HUES48 (cell line): Measurements from ENCODE around the gene EFCAB3.
"Not testable (repeated sequence)": the region's sequence is repeated elsewhere in the genome, so short reads cannot be mapped to it uniquely, and the experiment has no call there.

Experiments
- H3K27ac ChIP-seq: one replicate; pipeline ENCODE4 v1.7.0; 2013; ENCODE audit warnings: low read depth, low read length, inconsistent platforms
- H3K27me3 ChIP-seq: 2 replicates; pipeline ENCODE4 v1.6.1; 2013; ENCODE audit warnings: mild to moderate bottlenecking, low read length; ENCODE audit not compliant: control insufficient read depth, insufficient read depth
- H3K36me3 ChIP-seq: 2 replicates; pipeline ENCODE4 v1.6.1; 2013; ENCODE audit warnings: low read length; ENCODE audit not compliant: control insufficient read depth, insufficient read depth
- H3K4me1 ChIP-seq: 2 replicates; pipeline ENCODE4 v1.6.1; 2013; ENCODE audit warnings: mild to moderate bottlenecking, low read length; ENCODE audit not compliant: control insufficient read depth, insufficient read depth
- H3K4me3 ChIP-seq: 2 replicates; pipeline ENCODE4 v1.5.1; 2013; ENCODE audit warnings: mild to moderate bottlenecking, low read depth, low read length
- H3K9ac ChIP-seq: 2 replicates; pipeline ENCODE4 v1.6.1; 2013; ENCODE audit warnings: mild to moderate bottlenecking, low read depth, low read length, moderate library complexity
- H3K9me3 ChIP-seq: 2 replicates; pipeline ENCODE4 v1.6.1; 2013; ENCODE audit warnings: low read length; ENCODE audit not compliant: control insufficient read depth, insufficient read depth

Gene EFCAB3

GRCh38 chr17:62423647-62424461, 43.5 kb downstream of the EFCAB3 start, which contains the start of gene METTL2A:
Gene METTL2A, plus strand, starts transcription at chr17:62423897. Its CDS starts 6 bp downstream, at chr17:62423903.
- H3K9me3 ChIP-seq, H3K4me1 ChIP-seq, H3K27me3 ChIP-seq: not testable (repeated sequence)
- peak within 1 kb of the TSS; percentile 83 for H3K9ac ChIP-seq
- H3K27ac ChIP-seq = peak within 1 kb of the TSS; percentile 90
- peaks cover 19% of the 10 kb centered on the region for H3K36me3 ChIP-seq
- peak within 1 kb of the TSS; percentile 92 for H3K4me3 ChIP-seq

DNA sequence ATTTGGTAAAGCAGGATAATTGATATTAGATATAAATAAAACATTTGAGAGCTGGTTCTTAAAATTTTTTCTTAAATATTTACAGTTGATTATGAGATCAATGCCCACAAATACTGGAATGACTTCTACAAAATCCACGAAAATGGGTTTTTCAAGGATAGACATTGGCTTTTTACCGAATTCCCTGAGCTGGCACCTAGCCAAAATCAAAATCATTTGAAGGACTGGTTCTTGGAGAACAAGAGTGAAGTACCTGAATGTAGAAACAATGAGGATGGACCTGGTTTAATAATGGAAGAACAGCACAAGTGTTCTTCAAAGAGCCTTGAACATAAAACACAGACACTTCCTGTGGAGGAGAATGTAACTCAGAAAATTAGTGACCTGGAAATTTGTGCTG, 45.9 kb downstream of the EFCAB3 start:
- H3K27ac ChIP-seq, H3K9me3 ChIP-seq, H3K27me3 ChIP-seq, H3K9ac ChIP-seq, H3K4me1 ChIP-seq, H3K4me3 ChIP-seq: not testable (repeated sequence)
- H3K36me3 ChIP-seq = peaks cover 26% of the 10 kb centered on the region

DNA sequence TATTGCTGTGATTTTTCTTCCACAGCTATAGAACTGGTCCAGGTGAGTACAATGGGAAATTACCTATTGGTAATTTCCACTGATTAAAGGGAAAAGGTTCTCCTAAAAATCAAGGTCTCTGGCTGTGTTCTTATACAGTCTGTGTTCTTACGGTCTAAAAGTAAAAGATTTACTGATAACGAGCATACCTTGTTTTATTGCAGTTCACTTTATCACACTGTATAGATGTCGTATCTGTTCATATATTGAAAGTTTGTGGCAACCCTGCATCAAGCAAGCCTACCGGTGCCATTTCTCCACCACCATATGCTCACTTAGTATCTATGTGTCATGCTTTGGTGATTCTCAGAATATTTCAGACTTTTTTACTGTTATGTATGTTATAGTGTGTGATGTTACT, 54.9 kb downstream of the EFCAB3 start:
- H3K27ac ChIP-seq, H3K9me3 ChIP-seq: not testable (repeated sequence)
- peaks cover 28% of the 10 kb centered on the region for H3K36me3 ChIP-seq

GRCh38 chr17:62441181-62441580, 60.8 kb downstream of the EFCAB3 start:
- peaks cover 58% of the 10 kb centered on the region for H3K36me3 ChIP-seq
- H3K27ac ChIP-seq, H3K9ac ChIP-seq, H3K9me3 ChIP-seq, H3K4me3 ChIP-seq, H3K4me1 ChIP-seq, H3K27me3 ChIP-seq: not testable (repeated sequence)

More for the DNA sequence above, 54.9 kb downstream of the EFCAB3 start:
- not testable (repeated sequence) for H3K4me3 ChIP-seq, H3K9ac ChIP-seq, H3K4me1 ChIP-seq, H3K27me3 ChIP-seq

GRCh38 chr17:62444063-62444462, 63.7 kb downstream of the EFCAB3 start:
- Histone ChIP-seq H3K4me1 (no peaks in the 10 kb centered on the region), H3K9ac (no peak overlapping the region), H3K4me3 (no peak overlapping the region), H3K36me3 (peaks cover 79% of the 10 kb centered on the region), H3K9me3 (no peaks in the 10 kb centered on the region), H3K27me3 (no peaks in the 10 kb centered on the region), H3K27ac (no peak overlapping the region)

GRCh38 chr17:62445791-62446190, 65.4 kb downstream of the EFCAB3 start:
- H3K36me3 ChIP-seq = peaks cover 73% of the 10 kb centered on the region

DNA sequence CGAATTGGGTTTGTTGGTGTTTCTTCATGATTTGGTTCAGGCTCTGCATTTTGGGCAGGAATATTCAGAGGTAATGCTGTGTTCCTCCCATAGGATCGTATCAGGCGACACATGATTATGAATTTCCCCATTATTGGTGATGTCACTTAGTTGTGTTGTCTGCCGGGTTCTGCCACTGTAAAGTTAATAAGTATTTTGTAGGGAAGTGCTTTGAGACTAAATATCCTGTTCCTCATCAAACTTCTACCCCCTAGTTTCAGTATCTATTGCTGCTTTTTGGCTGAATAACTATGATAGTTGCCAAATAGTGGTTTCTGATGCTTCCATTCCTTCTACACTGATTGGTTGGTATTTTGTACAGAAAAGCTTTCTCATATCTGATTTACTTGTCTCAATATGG, 71.8 kb downstream of the EFCAB3 start:
- H3K9me3 ChIP-seq, H3K9ac ChIP-seq, H3K4me1 ChIP-seq, H3K27ac ChIP-seq, H3K27me3 ChIP-seq, H3K4me3 ChIP-seq: not testable (repeated sequence)
- H3K36me3 ChIP-seq = peaks cover 21% of the 10 kb centered on the region

More at GRCh38 chr17:62445791-62446190, 65.4 kb downstream of the EFCAB3 start:
- not testable (repeated sequence) for H3K4me3 ChIP-seq, H3K9ac ChIP-seq, H3K9me3 ChIP-seq, H3K4me1 ChIP-seq, H3K27me3 ChIP-seq, H3K27ac ChIP-seq

DNA sequence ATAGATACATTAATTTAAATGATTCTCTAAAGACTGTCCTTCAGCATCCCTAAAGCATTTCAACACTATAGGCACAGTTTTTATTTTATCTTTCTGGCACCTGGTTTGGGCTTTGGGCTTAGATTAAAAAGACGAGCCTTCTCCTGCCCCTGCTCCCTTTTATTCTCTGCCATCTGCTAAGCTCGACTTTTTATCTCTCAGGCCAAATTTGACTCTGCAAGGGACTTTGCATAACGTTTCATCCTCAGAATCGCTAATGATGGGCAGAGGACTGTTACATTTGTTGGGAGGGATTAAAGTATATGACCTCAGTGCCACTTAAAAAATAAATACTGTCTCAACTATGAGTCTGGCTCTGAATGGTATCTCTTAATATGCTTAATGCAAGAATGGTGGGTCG, 72.7 kb downstream of the EFCAB3 start:
- H3K9ac ChIP-seq, H3K27ac ChIP-seq, H3K27me3 ChIP-seq, H3K4me1 ChIP-seq, H3K4me3 ChIP-seq, H3K9me3 ChIP-seq: not testable (repeated sequence)
- peaks cover 12% of the 10 kb centered on the region for H3K36me3 ChIP-seq

- H3K4me1 ChIP-seq, H3K27ac ChIP-seq, H3K36me3 ChIP-seq, H3K9ac ChIP-seq, H3K27me3 ChIP-seq, H3K9me3 ChIP-seq, H3K4me3 ChIP-seq: not testable (repeated sequence)
Measured at GRCh38 chr17:62453656-62454055, 73.3 kb downstream of the EFCAB3 start.

GRCh38 chr17:62454111-62454510, 73.8 kb downstream of the EFCAB3 start:
- not testable (repeated sequence) for H3K27me3 ChIP-seq, H3K4me3 ChIP-seq, H3K9ac ChIP-seq, H3K36me3 ChIP-seq, H3K9me3 ChIP-seq, H3K27ac ChIP-seq, H3K4me1 ChIP-seq

DNA sequence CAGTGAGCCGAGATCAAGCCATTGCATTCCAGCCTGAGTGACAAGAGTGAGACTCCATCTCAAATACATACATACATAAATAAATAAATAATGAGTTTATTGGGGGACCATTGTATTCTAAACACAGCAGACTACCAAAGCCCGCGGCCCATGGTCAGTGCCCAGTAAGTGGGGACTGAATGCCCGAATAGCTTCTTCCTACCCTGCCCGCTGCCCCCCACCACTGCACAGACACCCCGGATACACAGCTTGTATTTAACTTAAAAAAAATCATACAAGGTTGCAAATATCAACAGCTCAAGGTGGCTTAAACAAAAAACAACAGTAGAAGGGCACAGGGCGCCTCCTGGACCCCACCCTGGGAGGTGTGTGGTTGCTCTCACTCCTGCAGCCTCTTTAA, 75.7 kb downstream of the EFCAB3 start:
- Histone ChIP-seq H3K4me1 (no peaks in the 10 kb centered on the region), H3K27ac (no peak overlapping the region), H3K9me3 (no peaks in the 10 kb centered on the region)

More for the DNA sequence above, 75.7 kb downstream of the EFCAB3 start:
- H3K36me3 ChIP-seq = no peaks in the 10 kb centered on the region
- no peak overlapping the region for H3K4me3 ChIP-seq
- H3K27me3 ChIP-seq = no peaks in the 10 kb centered on the region
- no peak overlapping the region for H3K9ac ChIP-seq
